Mucosa of stomach (tissue), 1 donor: ENCODE data around the gene VPS16.

Source experiments
- H3K27me3 ChIP-seq: one replicate; pipeline ENCODE4 v1.7.0; 2013; ENCODE audit warnings: mild to moderate bottlenecking, low read length; ENCODE audit not compliant: control insufficient read depth, insufficient read depth
- H3K36me3 ChIP-seq: one replicate; pipeline ENCODE4 v1.7.0; 2013; ENCODE audit warnings: low read length; ENCODE audit not compliant: control insufficient read depth, insufficient read depth
- H3K4me1 ChIP-seq: one replicate; pipeline ENCODE4 v1.7.0; 2013; ENCODE audit warnings: mild to moderate bottlenecking, low read length; ENCODE audit not compliant: control insufficient read depth, insufficient read depth
- H3K4me3 ChIP-seq: one replicate; pipeline ENCODE4 v1.7.0; 2013; ENCODE audit warnings: low read length
- H3K9ac ChIP-seq: one replicate; pipeline ENCODE4 v1.7.0; 2013; ENCODE audit warnings: mild to moderate bottlenecking, low read length, moderate library complexity
- H3K9me3 ChIP-seq: one replicate; pipeline ENCODE4 v1.7.0; 2013; ENCODE audit warnings: mild to moderate bottlenecking, low read length, moderate library complexity; ENCODE audit not compliant: control insufficient read depth
- donor health status: Pancreatic carcinoma.

The VPS16 gene

GRCh38 chr20:2899243-2899642 lies 58.7 kb downstream of the VPS16 start:
- no peak overlapping the region for H3K4me3 ChIP-seq
- no peaks in the 10 kb centered on the region for H3K9me3 ChIP-seq
- H3K4me1 ChIP-seq, result no peaks in the 10 kb centered on the region
- H3K36me3 ChIP-seq, result no peaks in the 10 kb centered on the region
- no peak overlapping the region for H3K9ac ChIP-seq
- no peaks in the 10 kb centered on the region for H3K27me3 ChIP-seq

- Histone ChIP-seq H3K9me3 (no peaks in the 10 kb centered on the region), H3K9ac (no peak overlapping the region), H3K4me1 (no peaks in the 10 kb centered on the region), H3K27me3 (no peaks in the 10 kb centered on the region), H3K4me3 (no peak overlapping the region), H3K36me3 (no peaks in the 10 kb centered on the region)
Observed at GRCh38 chr20:2900845-2901592, 60.5 kb downstream of the VPS16 start.

DNA sequence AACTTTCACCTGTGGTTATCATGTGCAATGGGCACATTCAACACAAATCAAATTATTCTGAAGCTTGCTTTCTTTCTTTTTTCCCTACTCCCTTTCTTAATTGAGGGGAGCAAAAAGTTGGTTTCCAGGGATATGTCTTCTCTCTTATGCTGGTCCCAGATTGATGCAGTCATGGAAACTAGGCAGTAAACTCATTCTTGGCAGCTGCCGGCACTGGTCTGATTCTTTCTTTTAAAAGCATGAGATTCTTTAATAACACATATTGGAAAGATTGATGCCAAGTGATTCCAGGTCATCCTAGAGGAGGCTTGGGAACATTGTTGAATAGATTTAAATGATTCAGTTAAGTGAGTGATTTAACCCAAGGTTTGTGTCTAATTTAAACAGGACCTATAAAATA lies 61.7 kb downstream of the VPS16 start:
- Histone ChIP-seq H3K9me3 (no peaks in the 10 kb centered on the region), H3K9ac (no peak overlapping the region), H3K4me3 (no peak overlapping the region), H3K36me3 (no peaks in the 10 kb centered on the region), H3K27me3 (no peaks in the 10 kb centered on the region), H3K4me1 (no peaks in the 10 kb centered on the region)

DNA sequence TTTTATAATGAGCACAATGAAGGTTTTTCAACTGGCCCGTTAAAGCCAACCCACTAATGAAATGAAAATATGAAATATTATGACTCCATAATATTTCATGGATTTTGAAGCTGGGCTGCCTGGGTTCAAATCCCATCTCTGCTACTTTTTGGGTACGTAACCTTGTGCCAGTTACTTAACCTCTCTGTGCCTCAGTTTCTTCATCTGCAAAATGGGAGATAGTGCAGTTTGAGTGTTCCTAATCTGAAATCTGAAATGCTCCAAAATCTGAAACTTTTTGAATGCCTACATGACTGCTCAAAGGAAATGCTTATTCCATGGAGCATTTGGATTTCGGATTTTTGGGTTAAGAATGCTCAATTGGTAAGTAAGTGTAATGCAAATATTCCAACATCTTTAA lies 62.3 kb downstream of the VPS16 start:
- Histone ChIP-seq H3K4me3 (no peak overlapping the region), H3K4me1 (no peaks in the 10 kb centered on the region), H3K9me3 (no peaks in the 10 kb centered on the region), H3K9ac (no peak overlapping the region), H3K27me3 (no peaks in the 10 kb centered on the region), H3K36me3 (no peaks in the 10 kb centered on the region)

DNA sequence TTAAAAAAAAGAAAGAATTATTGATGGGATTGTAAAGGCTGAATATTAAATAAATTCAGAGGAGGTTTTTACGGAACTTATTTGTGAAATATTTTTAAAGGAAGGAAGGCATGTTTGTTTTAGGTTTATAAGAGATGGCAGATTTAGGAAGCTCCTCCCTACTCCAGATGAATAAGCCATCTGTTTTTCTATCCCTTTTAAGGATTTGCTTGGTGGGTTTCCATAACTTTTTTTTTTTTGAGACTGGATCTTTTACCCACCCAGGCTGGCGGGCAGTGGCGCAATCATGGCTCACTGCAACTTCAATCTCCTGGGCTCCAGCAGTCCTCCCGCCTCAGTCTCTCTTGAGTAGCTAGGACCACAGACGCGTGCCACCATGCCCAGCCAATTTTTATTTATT lies 63.1 kb downstream of the VPS16 start:
- H3K4me3 ChIP-seq, result no peak overlapping the region
- no peaks in the 10 kb centered on the region for H3K36me3 ChIP-seq
- no peaks in the 10 kb centered on the region for H3K9me3 ChIP-seq
- H3K9ac ChIP-seq, result no peak overlapping the region
- no peaks in the 10 kb centered on the region for H3K4me1 ChIP-seq
- H3K27me3 ChIP-seq, result no peaks in the 10 kb centered on the region

GRCh38 chr20:2907519-2907918 lies 67.0 kb downstream of the VPS16 start:
- Histone ChIP-seq H3K9ac (no peak overlapping the region), H3K27me3 (no peaks in the 10 kb centered on the region), H3K4me3 (no peak overlapping the region)

DNA sequence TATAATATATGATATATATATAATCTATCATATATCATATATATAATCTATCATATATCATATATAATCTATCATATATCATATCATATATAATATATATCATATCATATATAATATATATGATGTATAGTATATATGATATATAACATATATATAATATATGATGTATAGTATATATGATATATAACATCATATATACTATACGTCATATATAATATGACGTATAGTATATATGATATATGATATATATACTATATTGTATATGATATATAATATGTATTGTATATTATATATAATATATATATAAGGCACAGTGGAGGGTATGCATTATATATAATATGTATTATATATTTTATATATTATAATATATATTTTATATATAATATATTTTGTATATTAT lies 69.4 kb downstream of the VPS16 start:
- Histone ChIP-seq H3K4me3 (no peak overlapping the region), H3K27me3 (no peaks in the 10 kb centered on the region), H3K9ac (no peak overlapping the region), H3K36me3 (no peaks in the 10 kb centered on the region), H3K9me3 (no peaks in the 10 kb centered on the region), H3K4me1 (no peaks in the 10 kb centered on the region)

More at GRCh38 chr20:2907519-2907918, 67.0 kb downstream of the VPS16 start:
- H3K36me3 ChIP-seq, result no peaks in the 10 kb centered on the region
- no peaks in the 10 kb centered on the region for H3K4me1 ChIP-seq
- no peaks in the 10 kb centered on the region for H3K9me3 ChIP-seq

DNA sequence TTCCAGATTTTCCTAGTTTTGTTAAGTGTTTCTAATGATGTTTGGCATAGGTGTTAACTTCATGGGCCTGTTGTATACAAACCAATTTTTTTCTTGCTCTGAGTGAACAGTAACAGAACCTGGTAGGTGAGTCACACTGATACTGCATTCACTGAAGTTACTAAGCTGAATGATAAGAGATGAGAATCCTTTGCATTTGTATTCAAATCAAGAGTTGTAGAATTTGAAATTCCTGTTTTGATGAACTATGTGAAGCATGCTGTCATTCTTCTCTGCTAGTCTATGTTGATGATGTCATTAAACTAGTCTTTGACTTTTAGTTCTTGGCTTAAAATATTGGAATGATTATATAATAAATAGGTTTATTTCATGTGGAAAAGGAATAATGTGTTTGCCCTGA lies 70.7 kb downstream of the VPS16 start:
- no peaks in the 10 kb centered on the region for H3K4me1 ChIP-seq
- no peaks in the 10 kb centered on the region for H3K27me3 ChIP-seq
- no peaks in the 10 kb centered on the region for H3K9me3 ChIP-seq
- H3K36me3 ChIP-seq, result no peaks in the 10 kb centered on the region
- no peak overlapping the region for H3K9ac ChIP-seq
- no peak overlapping the region for H3K4me3 ChIP-seq

GRCh38 chr20:2914160-2914559 lies 73.6 kb downstream of the VPS16 start:
- no peaks in the 10 kb centered on the region for H3K4me1 ChIP-seq
- no peaks in the 10 kb centered on the region for H3K27me3 ChIP-seq
- no peaks in the 10 kb centered on the region for H3K36me3 ChIP-seq
- no peaks in the 10 kb centered on the region for H3K9me3 ChIP-seq
- H3K9ac ChIP-seq, result no peak overlapping the region
- H3K4me3 ChIP-seq, result no peak overlapping the region
